HCT116 (cell line): ENCODE measurements around the gene TRIM27. TPM values are rescaled to one million over a fixed set of nuclear protein-coding genes. Genes with fewer than 3 reads are reported as not detected.

ENCODE experiments used
- ATAC-seq: fragments of 200-7000 bp; cut with Tn5 transposase; 2 replicates; pipeline ENCODE4 v1.9.1; 2020; ENCODE audit warnings: mild to moderate bottlenecking, moderate library complexity
- BruUV-seq: library from RNA; stranded (reverse); fragments of 400-500 nt; replicated peaks from 2 replicates; lab custom pipeline; 2021; lab: Mats Ljungman, UMichigan
- CTCF ChIA-PET: fragments of 300-600 bp; sonication (Branson Sonifier 250); formaldehyde crosslinking; loops from one replicate; lab custom pipeline; 2021; ENCODE audit warnings: antibody characterized with exemption; lab: Charles Lee
- POLR2A ChIA-PET: fragments of 300-600, 350-600 bp; sonication (Branson Sonifier 250); formaldehyde crosslinking; loops from one replicate; lab custom pipeline; 2021; ENCODE audit warnings: antibody characterized with exemption; lab: Charles Lee
- RAD21 ChIA-PET, 2 experiments: fragments of 300-600 bp; sonication (Branson Sonifier 250); formaldehyde crosslinking; loops; one replicate each; lab custom pipeline; 2023; ENCODE audit warnings: low total read pairs in 2 of 2; ENCODE audit not compliant: uncharacterized antibody in 2 of 2, unreplicated experiment in 2 of 2, low non-redundant PET in 1 of 2; lab: Charles Lee
- DNase-seq: peaks from one replicate; pipeline ENCODE4 v3.0.0-alpha.2; 2010; ENCODE audit warnings: low read depth, low spot score
- H2AFZ ChIP-seq: fragments of 200-600 bp; shearing (Covaris generic), sonication (generic); 2 replicates; pipeline ENCODE4 v1.6.1; 2017; ENCODE audit warnings: low read depth, mixed run types, mixed read lengths, antibody characterized with exemption, low read length; ENCODE audit not compliant: poor library complexity, severe bottlenecking
- H3K27ac ChIP-seq: 2 replicates; pipeline ENCODE4 v1.5.1; 2012; ENCODE audit warnings: low read depth, low read length
- H3K27me3 ChIP-seq: fragments of 200-600 bp; sonication (generic); 2 replicates; pipeline ENCODE4 v1.6.1; 2016; ENCODE audit warnings: mixed run types, low read length, mixed read lengths; ENCODE audit not compliant: insufficient read depth
- H3K36me3 ChIP-seq, 2 experiments: fragments of 200-500 bp in 1 of 2; fragments of 200-600 bp in 1 of 2; sonication (Bioruptor generic) in 1 of 2; sonication (generic) in 1 of 2; 2 replicates each; pipeline versions ENCODE4 v1.5.1 to v1.6.1; 2014 to 2016; ENCODE audit warnings: low read length in 2 of 2, inconsistent platforms in 1 of 2, mixed read lengths in 1 of 2, mixed run types in 1 of 2; ENCODE audit not compliant: insufficient read depth in 2 of 2, control insufficient read depth in 1 of 2
- H3K4me1 ChIP-seq, 2 experiments: fragments of 200-600 bp in 1 of 2; sonication (generic) in 1 of 2; 2 replicates each; pipeline versions ENCODE4 v1.5.1 to v1.6.1; 2012 to 2017; ENCODE audit warnings: low read length in 2 of 2, inconsistent platforms in 1 of 2, mild to moderate bottlenecking in 1 of 2, mixed read lengths in 1 of 2, mixed run types in 1 of 2, moderate library complexity in 1 of 2; ENCODE audit not compliant: insufficient read depth in 2 of 2, control insufficient read depth in 1 of 2
- H3K4me2 ChIP-seq: fragments of 200-600 bp; sonication (generic); 2 replicates; pipeline ENCODE4 v1.6.1; 2017; ENCODE audit warnings: mixed run types, low read length, mixed read lengths
- H3K4me3 ChIP-seq, 2 experiments: fragments of 200-600 bp in 1 of 2; sonication (generic) in 1 of 2; replicated peaks in 1 of 2; 2 replicates each; pipeline ENCODE4 v1.5.1; 2011 to 2016; ENCODE audit warnings: low read length in 2 of 2, control low read depth in 1 of 2, low read depth in 1 of 2, mild to moderate bottlenecking in 1 of 2, mixed read lengths in 1 of 2, mixed run types in 1 of 2
- H3K79me2 ChIP-seq: fragments of 200-600 bp; sonication (generic); 2 replicates; pipeline ENCODE4 v1.6.1; 2017; ENCODE audit warnings: mild to moderate bottlenecking, mixed run types, low read length, moderate library complexity, mixed read lengths; ENCODE audit not compliant: insufficient read depth
- H3K9ac ChIP-seq: fragments of 200-600 bp; sonication (generic); 2 replicates; pipeline ENCODE4 v1.6.1; 2016; ENCODE audit warnings: low read length, mixed read lengths
- H3K9me2 ChIP-seq: fragments of 200-600 bp; sonication (generic), shearing (Covaris generic); 2 replicates; pipeline ENCODE4 v1.6.1; 2017; ENCODE audit warnings: mixed run types, mild to moderate bottlenecking, moderate library complexity; ENCODE audit not compliant: insufficient read depth
- H3K9me3 ChIP-seq, 2 experiments: fragments of 200-500 bp in 1 of 2; fragments of 200-600 bp in 1 of 2; sonication (Bioruptor generic) in 1 of 2; sonication (generic) in 1 of 2; 2 replicates each; pipeline ENCODE4 v1.6.1; 2014 to 2017; ENCODE audit warnings: low read length in 2 of 2, mixed read lengths in 2 of 2, inconsistent platforms in 1 of 2, low read depth in 1 of 2, mild to moderate bottlenecking in 1 of 2, mixed run types in 1 of 2, moderate library complexity in 1 of 2; ENCODE audit not compliant: control insufficient read depth in 1 of 2, insufficient read depth in 1 of 2
- H4K20me1 ChIP-seq: fragments of 200-600 bp; sonication (generic), shearing (Covaris generic); 2 replicates; pipeline ENCODE4 v1.6.1; 2017; ENCODE audit warnings: mixed run types, mild to moderate bottlenecking, moderate library complexity; ENCODE audit not compliant: insufficient read depth
- ATF3 ChIP-seq: IDR thresholded peaks from 2 replicates; pipeline ENCODE4 v1.6.1; 2012
- CBX3 ChIP-seq: IDR thresholded peaks from 2 replicates; pipeline ENCODE4 v1.6.1; 2012; ENCODE audit warnings: low read depth
- CEBPB ChIP-seq: IDR thresholded peaks from 2 replicates; pipeline ENCODE4 v1.6.1; 2012; ENCODE audit warnings: low read depth
- CTCF ChIP-seq, 3 experiments: fragments of 200-600 bp in 1 of 3; sonication (generic) in 1 of 3; IDR thresholded peaks in 2 of 3; conservative IDR thresholded peaks in 1 of 3; 2 replicates each; pipeline ENCODE4 v1.5.1; 2012 to 2017; ENCODE audit warnings: low read depth in 2 of 3, low read length in 2 of 3, antibody characterized with exemption in 1 of 3, borderline replicate concordance in 1 of 3, control low read depth in 1 of 3, mild to moderate bottlenecking in 1 of 3, mixed read lengths in 1 of 3, mixed run types in 1 of 3, moderate library complexity in 1 of 3; ENCODE audit not compliant: insufficient read depth in 1 of 3
- EGR1 ChIP-seq: IDR thresholded peaks from 2 replicates; pipeline ENCODE4 v1.6.1; 2012; ENCODE audit warnings: low read depth
- ELF1 ChIP-seq: IDR thresholded peaks from 2 replicates; pipeline ENCODE4 v1.6.1; 2012; ENCODE audit warnings: low read depth, borderline replicate concordance
- EZH2phosphoT487 ChIP-seq: fragments of 200-600 bp; IDR thresholded peaks from 2 replicates; pipeline ENCODE4 v1.6.1; 2018; ENCODE audit warnings: antibody characterized with exemption, borderline replicate concordance
- FOSL1 ChIP-seq: IDR thresholded peaks from 2 replicates; pipeline ENCODE4 v1.6.1; 2012; ENCODE audit warnings: low read depth
- MAX ChIP-seq: IDR thresholded peaks from 2 replicates; pipeline ENCODE4 v1.6.1; 2012
- POLR2A ChIP-seq: IDR thresholded peaks from 2 replicates; pipeline ENCODE4 v1.7.0; 2011; ENCODE audit warnings: borderline replicate concordance; ENCODE audit not compliant: insufficient read depth, insufficient read length; ENCODE audit errors: extremely low read depth
- POLR2AphosphoS5 ChIP-seq: IDR thresholded peaks from 2 replicates; pipeline ENCODE4 v1.6.1; 2011; ENCODE audit warnings: mild to moderate bottlenecking, low read depth, low read length, moderate library complexity
- SIN3A ChIP-seq: IDR thresholded peaks from 2 replicates; pipeline ENCODE4 v1.6.1; 2012; ENCODE audit warnings: low read depth
- SP1 ChIP-seq: IDR thresholded peaks from 2 replicates; pipeline ENCODE4 v1.6.1; 2012; ENCODE audit warnings: low read depth
- SRF ChIP-seq: IDR thresholded peaks from 2 replicates; pipeline ENCODE4 v1.6.1; 2012; ENCODE audit warnings: low read depth
- TCF7L2 ChIP-seq: IDR thresholded peaks from 2 replicates; pipeline ENCODE4 v1.7.0; 2011; ENCODE audit warnings: borderline replicate concordance, inconsistent platforms; ENCODE audit not compliant: insufficient read depth, insufficient read length; ENCODE audit errors: extremely low read depth
- ZFX ChIP-seq: fragments of 450-650 bp; IDR thresholded peaks from 2 replicates; pipeline ENCODE4 v1.6.1; 2017
- ZNF274 ChIP-seq: fragments of 200-500 bp; sonication (Bioruptor generic); IDR thresholded peaks from 2 replicates; pipeline ENCODE4 v1.6.1; 2014; ENCODE audit warnings: mild to moderate bottlenecking, low read depth, low read length, inconsistent platforms
- intact Hi-C: fragments of 100-400 bp; cut with micrococcal nuclease; formaldehyde crosslinking; loops from 2 replicates; pipeline ENCODE4 v1.10.0; 2022
- total RNA-seq: library from RNA; stranded (reverse); gene quantifications from one replicate; pipeline ENCODE4 v1.2.1, GENCODE V29; 2021; ENCODE audit not compliant: unreplicated experiment

The TRIM27 gene
- total RNA-seq, 1 experiment from 2014 or later, result 62.5 TPM

GRCh38 chr6:28861339-28861738 lies 62.4 kb downstream of the TRIM27 start:
- Histone ChIP-seq H3K9me2 (no peaks in the 10 kb centered on the region), H4K20me1 (no peaks in the 10 kb centered on the region), H3K4me2 (no peak overlapping the region), H3K4me1 (peaks cover 11 to 27% of the 10 kb centered on the region in 2 experiments; a peak in 3 of 4 replicates), H3K9me3 (no peaks in the 10 kb centered on the region), H3K27me3 (no peaks in the 10 kb centered on the region), H3K9ac (no peak overlapping the region), H3K4me3 (no peak overlapping the region), H3K79me2 (no peaks in the 10 kb centered on the region), H3K36me3 (no peaks in the 10 kb centered on the region)
- DNase-seq, result no peak
- ChIA-PET CTCF (interaction anchor here (0.7 kb wide), 1 partner anchor 28 kb away, joined by 3 read pairs; no protein-coding TSS in a partner anchor), POLR2A (no interaction called here)
- intact Hi-C loops, result no loop called here
- no TSS peak for BruUV-seq
- ATAC-seq, result no peak
- TF ChIP-seq MAX, result no peak
- TF ChIP-seq ATF3, result no peak
- TF ChIP-seq CTCF (IDR thresholded peaks at IDR 0.05 in 2 of 3, conservative IDR thresholded peaks at IDR 0.05 in 1 of 3; ENCODE audit: borderline replicate concordance in 1 of 3, insufficient read depth in 1 of 3, low read depth in 2 of 3, low read length in 2 of 3), result no peak
- TF ChIP-seq ELF1, result no peak
- TF ChIP-seq ZNF274, result no peak
- TF ChIP-seq EGR1, result no peak
- TF ChIP-seq SP1, result no peak
- no peak for TF ChIP-seq CBX3
- no peak for TF ChIP-seq ZFX
- TF ChIP-seq EZH2phosphoT487, result no peak
- no peak for TF ChIP-seq SIN3A
- no peak for TF ChIP-seq POLR2A
- TF ChIP-seq CEBPB, result no peak
- no peak for TF ChIP-seq SRF
- TF ChIP-seq FOSL1, result no peak
- TF ChIP-seq POLR2AphosphoS5, result no peak
- no peak for TF ChIP-seq TCF7L2
- TF ChIP-seq, all 23 proteins: peak for 0
- no peak overlapping the region for H3K27ac ChIP-seq
- RAD21 ChIA-PET, result no interaction called here
- no peak overlapping the region for H2AFZ ChIP-seq
